Ovary (tissue), 9 donors: ENCODE data around the gene METTL26. TPM values are rescaled to one million over a fixed set of nuclear protein-coding genes. Genes with fewer than 3 reads are reported as not detected.

Experiments used
- DNase-seq, 5 donors: peaks; one replicate each; pipeline ENCODE4 v3.0.0-alpha.2; 2019 to 2020
- H3K27ac ChIP-seq, 2 donors: fragments of 200-600 bp; one replicate each; pipeline versions ENCODE4 v1.5.1 to v1.8.0; 2019 to 2022
- H3K27me3 ChIP-seq: fragments of 200-600 bp; one replicate; pipeline ENCODE4 v1.8.0; 2022
- H3K36me3 ChIP-seq: fragments of 200-600 bp; sonication (generic); one replicate; pipeline ENCODE4 v1.5.1; 2019
- H3K4me1 ChIP-seq: one replicate; pipeline ENCODE4 v1.8.1; 2013; ENCODE audit warnings: mild to moderate bottlenecking, moderate library complexity; ENCODE audit not compliant: insufficient read depth
- H3K4me3 ChIP-seq: fragments of 200-600 bp; sonication (generic); one replicate; pipeline ENCODE4 v1.5.1; 2017
- H3K9me3 ChIP-seq, 2 donors: fragments of 200-600 bp in 1 of 2; sonication (generic) in 1 of 2; one replicate each; pipeline versions ENCODE4 v1.5.1 to v1.8.1; 2013 to 2019; ENCODE audit warnings: mild to moderate bottlenecking in 1 of 2, moderate library complexity in 1 of 2
- CTCF ChIP-seq, 3 donors: fragments of 450-650 bp in 2 of 3; fragments of 200-600 bp in 1 of 3; IDR thresholded peaks; one replicate each; pipeline versions ENCODE4 v1.5.1 to v1.8.0; 2016 to 2022; ENCODE audit warnings: antibody characterized with exemption in 3 of 3, mild to moderate bottlenecking in 1 of 3
- EP300 ChIP-seq: sonication (generic); formaldehyde crosslinking; IDR thresholded peaks from one replicate; pipeline ENCODE4 v1.6.1; 2017; ENCODE audit warnings: antibody characterized with exemption
- POLR2A ChIP-seq: fragments of 450-650 bp; IDR thresholded peaks from one replicate; pipeline ENCODE4 v1.6.1; 2017; ENCODE audit warnings: antibody characterized with exemption, mild to moderate bottlenecking, moderate library complexity
- WGBS, 3 donors: extraction: QIAGEN DNeasy Blood & Tissue Kit in 1 of 3; methylation state at CpG; one replicate each; pipeline versions ENCODE4 v1.1.5 to v1.1.7; 2013 to 2017; 5-methylcytosine and 5-hydroxymethylcytosine counted together
- intact Hi-C, 4 donors: fragments of 100-400 bp; cut with DNase I; formaldehyde crosslinking; loops; one replicate each; pipeline versions ENCODE4 v1.11.0 to v1.15.1; 2022 to 2023
- polyA plus RNA-seq, 2 donors: library from polyadenylated mRNA; stranded (reverse); fragments of 200-250 nt in 1 of 2; fragments of 350-450 nt in 1 of 2; fragmentation: Illumina TruSeq in 1 of 2; extraction: RNeasy Lipid Tissue Mini Kit (QIAGEN cat#74804) in 1 of 2; gene quantifications; one replicate each; pipeline ENCODE4 v1.2.3, GENCODE V29; 2013 to 2014
- total RNA-seq, 7 donors: library from RNA; depleted of rRNA in 2 of 7; stranded (reverse); fragments of >200 nt in 2 of 7; fragmentation: NEBNext Ultra II Directional in 3 of 7; extraction: Animal tissue kit (Norgen Biotek cat#: 25700) in 3 of 7; gene quantifications; one replicate each; pipeline versions ENCODE4 v1.1.0 to v1.2.4, GENCODE V29; 2016 to 2023
- donor health status: DM: no; HTN: no; CAD: no; lungs with moderate emphysema.
- donor health status: DM: no; HTN: no; CAD: no.
- donor health status: Bipolar disorder and iron deficiency.
- donor health status: DM: yes; HTN: yes; CAD: no.
- donor health status: DM: no; HTN: no; CAD: no.
- donor health status: DM: yes; HTN: yes; CAD: no.

The METTL26 gene
- total and polyA plus RNA-seq, 9 donors, result 12.2 to 139 (median 75.9) TPM

DNA sequence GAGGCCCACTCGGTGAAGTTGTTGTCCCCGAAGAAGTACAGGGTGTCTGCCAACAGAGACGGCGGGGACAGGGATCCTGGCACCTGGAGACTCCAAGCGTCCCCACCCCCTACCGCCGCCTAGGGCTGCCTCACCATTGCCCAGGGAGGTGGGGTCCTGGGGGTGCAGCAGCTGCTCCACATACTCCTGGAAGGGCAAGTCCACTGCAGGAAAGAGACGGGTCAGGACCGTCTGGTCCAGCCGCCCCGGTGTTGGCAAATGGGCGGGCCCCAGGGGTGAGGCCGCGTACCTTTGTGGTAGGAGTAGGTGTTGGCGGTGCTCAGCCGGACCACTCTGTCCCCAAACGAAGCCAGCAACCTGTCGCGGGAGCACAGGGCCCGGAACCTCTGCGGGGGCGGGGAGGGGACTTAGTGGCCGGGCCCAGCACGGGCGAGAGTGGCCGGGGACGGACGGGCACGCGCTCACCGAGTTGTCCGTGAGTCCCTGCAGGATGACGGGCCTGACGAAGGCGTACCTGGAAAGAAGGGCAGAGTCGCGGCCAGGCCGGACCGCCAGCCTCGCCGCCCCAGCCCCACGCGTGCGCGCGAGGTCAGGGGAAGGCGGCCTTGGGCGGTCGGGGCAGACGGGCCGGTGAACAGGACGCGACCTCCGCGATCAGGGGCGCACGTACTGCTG lies 47.4 kb upstream of the METTL26 start:
- H3K27ac ChIP-seq, result peak overlapping the region in 1 of 2 donors; percentile 36
- H3K4me1 ChIP-seq, result peaks cover 28% of the 10 kb centered on the region
- TF ChIP-seq CTCF (IDR thresholded peaks at IDR 0.05), result no peak
- no peak for TF ChIP-seq EP300
- no peak for TF ChIP-seq POLR2A
- peak in 4 of 5 donors; percentile 28 to 57 (median 54) for DNase-seq
- WGBS, 3 donors, result 10 to 18% (median 11%) methylated on average over 27 to 57 of the region's 57 CpGs
- no peaks in the 10 kb centered on the region for H3K27me3 ChIP-seq
- H3K4me3 ChIP-seq, result peak overlapping the region; percentile 59
- intact Hi-C loops, result no loop called here
- H3K36me3 ChIP-seq, result no peaks in the 10 kb centered on the region
- H3K9me3 ChIP-seq, result no peaks in the 10 kb centered on the region

DNA sequence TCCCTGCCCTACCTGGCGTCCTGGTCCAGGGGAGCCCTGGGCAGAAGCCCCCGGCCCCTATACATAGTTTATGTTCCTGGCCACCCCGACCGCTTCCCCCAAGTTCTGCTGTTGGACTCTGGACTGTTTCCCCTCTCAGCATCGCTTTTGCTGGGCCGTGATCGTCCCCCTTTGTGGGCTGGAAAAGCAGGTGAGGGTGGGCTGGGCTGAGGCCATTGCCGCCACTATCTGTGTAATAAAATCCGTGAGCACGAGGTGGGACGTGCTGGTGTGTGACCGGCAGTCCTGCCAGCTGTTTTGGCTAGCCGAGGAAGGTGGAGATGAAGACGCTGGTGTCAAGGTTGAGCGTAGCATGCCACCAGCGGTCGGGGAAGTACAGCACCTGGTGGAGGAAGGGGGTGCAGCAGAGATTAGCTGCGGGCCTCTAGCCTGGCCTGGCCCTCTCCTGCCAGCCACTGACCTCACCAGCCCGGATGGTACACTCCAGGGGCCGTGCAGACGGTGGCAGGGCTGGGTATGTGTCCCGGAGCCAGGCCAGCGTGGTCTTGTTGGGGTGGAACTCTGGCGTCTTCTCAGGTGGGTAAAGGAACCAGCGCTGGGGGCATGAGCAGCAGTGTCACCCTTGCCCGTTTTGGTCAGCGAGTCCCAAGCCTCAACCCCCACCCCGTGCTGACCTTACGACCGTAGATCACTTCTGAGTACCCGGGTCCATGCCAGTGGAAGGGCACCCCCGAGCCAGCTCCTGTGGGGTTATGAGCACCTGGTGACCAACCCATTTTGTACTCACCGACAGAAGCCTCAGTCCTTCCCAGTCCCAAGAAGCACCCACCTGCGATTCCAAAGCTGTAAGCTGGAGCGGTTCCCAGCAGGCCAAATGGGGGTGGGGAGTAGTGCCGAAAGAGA lies 46.6 kb upstream of the METTL26 start:
- H3K9me3 ChIP-seq, result no peaks in the 10 kb centered on the region
- H3K27ac ChIP-seq, result no peak overlapping the region
- intact Hi-C loops, result no loop called here

GRCh38 chr16:681746-682427 lies 45.8 kb upstream of the METTL26 start:
- no peaks in the 10 kb centered on the region for H3K27me3 ChIP-seq
- no peak overlapping the region for H3K27ac ChIP-seq
- no peaks in the 10 kb centered on the region for H3K36me3 ChIP-seq
- 65 to 76% (median 66%) methylated on average over 28 of the region's 28 CpGs for WGBS, 3 donors
- DNase-seq, result peak; percentile 50 to 75 (median 68)
- TF ChIP-seq EP300, result no peak
- TF ChIP-seq CTCF (IDR thresholded peaks at IDR 0.05), result no peak
- TF ChIP-seq POLR2A, result no peak
- H3K4me3 ChIP-seq, result no peak overlapping the region
- H3K9me3 ChIP-seq, result no peaks in the 10 kb centered on the region
- peaks cover 27% of the 10 kb centered on the region for H3K4me1 ChIP-seq
- intact Hi-C loops, result no loop called here

More for the DNA sequence above, 46.6 kb upstream of the METTL26 start:
- H3K36me3 ChIP-seq, result no peaks in the 10 kb centered on the region
- H3K4me1 ChIP-seq, result peaks cover 27% of the 10 kb centered on the region
- no peaks in the 10 kb centered on the region for H3K27me3 ChIP-seq
- H3K4me3 ChIP-seq, result no peak overlapping the region
- 61 to 70% (median 62%) methylated on average over 36 of the region's 36 CpGs for whole genome bisulfite sequencing, 3 donors
- TF ChIP-seq CTCF (IDR thresholded peaks at IDR 0.05) (peak in 1 of 3 donors; percentile 7), EP300 (no peak), POLR2A (no peak)
- peak in 3 of 5 donors; percentile 29 to 51 (median 44) for DNase-seq

DNA sequence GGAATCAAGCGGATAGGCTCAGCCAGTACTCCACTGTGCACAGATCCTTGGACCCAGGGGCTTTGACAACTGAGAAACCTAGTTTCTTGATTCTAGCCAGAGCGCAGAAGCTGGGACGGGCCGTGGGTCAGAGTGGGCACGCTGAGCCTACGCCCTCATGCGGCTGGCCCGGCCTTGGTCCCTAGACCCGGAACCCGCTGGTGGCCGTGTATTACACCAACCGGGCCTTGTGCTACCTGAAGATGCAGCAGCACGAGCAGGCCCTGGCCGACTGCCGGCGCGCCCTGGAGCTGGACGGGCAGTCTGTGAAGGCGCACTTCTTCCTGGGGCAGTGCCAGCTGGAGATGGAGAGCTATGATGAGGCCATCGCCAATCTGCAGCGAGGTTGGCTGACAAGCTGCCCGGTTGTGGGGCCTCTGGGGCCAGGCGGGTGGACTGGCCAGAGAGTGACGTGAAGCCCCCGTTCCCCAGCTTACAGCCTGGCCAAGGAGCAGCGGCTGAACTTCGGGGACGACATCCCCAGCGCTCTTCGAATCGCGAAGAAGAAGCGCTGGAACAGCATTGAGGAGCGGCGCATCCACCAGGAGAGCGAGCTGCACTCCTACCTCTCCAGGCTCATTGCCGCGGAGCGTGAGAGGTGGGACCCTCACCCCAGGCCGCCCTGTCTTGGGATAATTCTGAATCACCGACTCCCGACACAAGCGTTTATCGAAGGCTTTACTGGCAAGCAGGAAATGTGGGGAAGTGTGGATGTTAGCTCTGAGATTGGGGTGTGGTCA lies 45.1 kb upstream of the METTL26 start:
- H3K4me1 ChIP-seq, result peaks cover 27% of the 10 kb centered on the region
- H3K4me3 ChIP-seq, result peak overlapping the region; percentile 57
- H3K27me3 ChIP-seq, result no peaks in the 10 kb centered on the region
- H3K36me3 ChIP-seq, result no peaks in the 10 kb centered on the region
- peak overlapping the region in 1 of 2 donors; percentile 97 for H3K27ac ChIP-seq
- 40 to 47% (median 41%) methylated on average over 42 to 44 of the region's 44 CpGs for WGBS, 3 donors
- H3K9me3 ChIP-seq, result no peaks in the 10 kb centered on the region
- peak; percentile 58 to 76 (median 70) for DNase-seq
- intact Hi-C loops, result no loop called here
- no peak for TF ChIP-seq EP300
- no peak for TF ChIP-seq POLR2A
- no peak for TF ChIP-seq CTCF (IDR thresholded peaks at IDR 0.05)
